Measurements from ENCODE around the gene SFRP5.

DNA sequence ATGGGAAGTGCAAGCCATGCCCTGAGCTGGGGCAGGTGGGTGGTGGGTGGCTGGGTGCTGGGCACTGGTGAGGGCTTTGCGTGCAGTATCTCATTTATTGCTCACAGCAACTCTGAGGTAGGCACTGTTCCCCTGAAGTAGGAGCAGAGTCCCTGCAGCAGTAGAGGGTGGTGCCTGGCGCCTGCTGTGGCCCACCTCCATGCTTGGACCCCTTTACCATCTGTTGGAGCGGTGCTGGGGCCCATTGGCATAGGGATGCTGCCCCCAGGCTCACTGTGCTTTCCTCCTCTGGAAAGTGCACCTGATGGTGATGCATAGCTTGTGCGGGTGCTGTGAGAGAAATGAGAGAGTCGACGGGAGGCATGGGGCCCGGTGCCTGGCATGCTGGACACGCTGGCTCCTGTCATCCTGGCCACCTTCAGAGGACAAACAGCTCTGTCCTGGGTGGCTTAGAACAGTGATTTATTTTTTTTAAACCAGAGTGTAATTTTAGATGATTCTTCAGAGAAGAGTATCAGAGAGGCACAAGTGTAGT is 10.4 kb downstream of the SFRP5 start:
- TF ChIP-seq, protein P1, sequence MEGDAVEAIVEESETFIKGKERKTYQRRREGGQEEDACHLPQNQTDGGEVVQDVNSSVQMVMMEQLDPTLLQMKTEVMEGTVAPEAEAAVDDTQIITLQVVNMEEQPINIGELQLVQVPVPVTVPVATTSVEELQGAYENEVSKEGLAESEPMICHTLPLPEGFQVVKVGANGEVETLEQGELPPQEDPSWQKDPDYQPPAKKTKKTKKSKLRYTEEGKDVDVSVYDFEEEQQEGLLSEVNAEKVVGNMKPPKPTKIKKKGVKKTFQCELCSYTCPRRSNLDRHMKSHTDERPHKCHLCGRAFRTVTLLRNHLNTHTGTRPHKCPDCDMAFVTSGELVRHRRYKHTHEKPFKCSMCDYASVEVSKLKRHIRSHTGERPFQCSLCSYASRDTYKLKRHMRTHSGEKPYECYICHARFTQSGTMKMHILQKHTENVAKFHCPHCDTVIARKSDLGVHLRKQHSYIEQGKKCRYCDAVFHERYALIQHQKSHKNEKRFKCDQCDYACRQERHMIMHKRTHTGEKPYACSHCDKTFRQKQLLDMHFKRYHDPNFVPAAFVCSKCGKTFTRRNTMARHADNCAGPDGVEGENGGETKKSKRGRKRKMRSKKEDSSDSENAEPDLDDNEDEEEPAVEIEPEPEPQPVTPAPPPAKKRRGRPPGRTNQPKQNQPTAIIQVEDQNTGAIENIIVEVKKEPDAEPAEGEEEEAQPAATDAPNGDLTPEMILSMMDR (IDR thresholded peaks at IDR 0.05): no peak
- TF ChIP-seq POLR2A (IDR thresholded peaks at IDR 0.05): no peak
- no peak for TF ChIP-seq POLR2AphosphoS5 (IDR thresholded peaks at IDR 0.05)
- no peak for TF ChIP-seq EP300 (IDR thresholded peaks at IDR 0.05)

Measured in upper lobe of left lung (tissue), 4 donors.